Naive thymus-derived CD4-positive, alpha-beta T cell (primary cell): ENCODE data around the gene CTAG1B. TPM values are rescaled to one million over a fixed set of nuclear protein-coding genes. Genes with fewer than 3 reads are reported as not detected.
"Not testable (repeated sequence)": the region's sequence is repeated elsewhere in the genome, so short reads cannot be mapped to it uniquely, and the experiment has no call there.

Experiments used
- ATAC-seq: fragments of 150-1000 bp; cut with Tn5 transposase; 2 replicates; pipeline ENCODE4 v1.10.0; 2021; ENCODE audit warnings: mild to moderate bottlenecking, moderate library complexity
- CTCF ChIA-PET: fragments of 350-600 bp; sonication (Branson Sonifier 250); formaldehyde crosslinking; loops from one replicate; lab custom pipeline; 2021; ENCODE audit warnings: antibody characterized with exemption; lab: Charles Lee
- POLR2A ChIA-PET: fragments of 350-600 bp; sonication (Branson Sonifier 250); formaldehyde crosslinking; loops from one replicate; lab custom pipeline; 2021; ENCODE audit warnings: antibody characterized with exemption, inconsistent platforms; lab: Charles Lee
- DNase-seq, 9 donors: peaks; one replicate each; pipeline versions ENCODE4 v3.0.0 to v3.0.0-alpha.2; 2020 to 2022; ENCODE audit warnings: mixed read lengths in 1 of 9
- H3K27ac ChIP-seq: one replicate; pipeline ENCODE4 v1.7.0; 2013; ENCODE audit warnings: mild to moderate bottlenecking, low read depth, low read length, moderate library complexity
- H3K27me3 ChIP-seq, 2 donors: one replicate each; pipeline ENCODE4 v1.7.0; 2013; ENCODE audit warnings: low read length in 2 of 2, mild to moderate bottlenecking in 2 of 2, moderate library complexity in 2 of 2; ENCODE audit not compliant: control insufficient read depth in 2 of 2, insufficient read depth in 2 of 2
- H3K36me3 ChIP-seq, 3 experiments: 1 replicate in 2 of 3; 2 replicates in 1 of 3; pipeline ENCODE4 v1.7.0; 2013; ENCODE audit warnings: low read length in 3 of 3, mild to moderate bottlenecking in 3 of 3, moderate library complexity in 1 of 3; ENCODE audit not compliant: insufficient read depth in 3 of 3, control insufficient read depth in 2 of 3
- H3K4me1 ChIP-seq, 2 donors: one replicate each; pipeline ENCODE4 v1.7.0; 2013; ENCODE audit warnings: low read length in 2 of 2, mild to moderate bottlenecking in 2 of 2, moderate library complexity in 1 of 2; ENCODE audit not compliant: control insufficient read depth in 2 of 2, insufficient read depth in 2 of 2
- H3K4me3 ChIP-seq: 2 replicates; pipeline ENCODE4 v1.7.0; 2013; ENCODE audit warnings: mild to moderate bottlenecking, low read length
- H3K9me3 ChIP-seq, 3 experiments: 1 replicate in 2 of 3; 2 replicates in 1 of 3; pipeline ENCODE4 v1.7.0; 2013; ENCODE audit warnings: low read length in 3 of 3; ENCODE audit not compliant: control insufficient read depth in 2 of 3
- H3K27ac Mint-ChIP-seq, 9 donors: one replicate each; pipeline ENCODE4 v1.8.0; 2020 to 2022; ENCODE audit warnings: mixed read lengths in 9 of 9, mild to moderate bottlenecking in 8 of 9, moderate library complexity in 5 of 9, inconsistent platforms in 2 of 9
- H3K27me3 Mint-ChIP-seq, 5 donors: one replicate each; pipeline ENCODE4 v1.8.0; 2021 to 2022; ENCODE audit warnings: mixed read lengths in 5 of 5, mild to moderate bottlenecking in 1 of 5
- H3K36me3 Mint-ChIP-seq, 5 donors: one replicate each; pipeline ENCODE4 v1.8.0; 2020 to 2022; ENCODE audit warnings: mixed read lengths in 5 of 5, mild to moderate bottlenecking in 3 of 5, inconsistent platforms in 1 of 5
- H3K4me1 Mint-ChIP-seq, 7 donors: one replicate each; pipeline ENCODE4 v1.8.0; 2020 to 2022; ENCODE audit warnings: mixed read lengths in 7 of 7, mild to moderate bottlenecking in 3 of 7, inconsistent platforms in 1 of 7
- H3K4me3 Mint-ChIP-seq, 10 donors: one replicate each; pipeline ENCODE4 v1.8.0; 2020 to 2022; ENCODE audit warnings: mild to moderate bottlenecking in 10 of 10, mixed read lengths in 10 of 10, moderate library complexity in 6 of 10, inconsistent platforms in 2 of 10
- H3K9me3 Mint-ChIP-seq, 11 donors: one replicate each; pipeline ENCODE4 v1.8.0; 2020 to 2022; ENCODE audit warnings: mixed read lengths in 11 of 11, mild to moderate bottlenecking in 4 of 11, inconsistent platforms in 1 of 11, moderate library complexity in 1 of 11
- intact Hi-C, 2 donors: fragments of 100-400 bp; cut with micrococcal nuclease; formaldehyde crosslinking; loops; one replicate each; pipeline ENCODE4 v1.15.1; 2023
- polyA plus RNA-seq, 2 donors: library from polyadenylated mRNA; unstranded; fragments of 300-500 nt; fragmentation: Illumina TruSeq; gene quantifications; one replicate each; pipeline ENCODE4 v1.2.3, GENCODE V29; 2021
- total RNA-seq, 6 experiments: library from RNA in 5 of 6; stranded (reverse) in 5 of 6; gene quantifications; 1 replicate in 5 of 6; 2 replicates in 1 of 6; pipeline ENCODE4 v1.2.3 and lab custom pipeline; 2021 to 2026

Gene CTAG1B
- total RNA-seq (not detected), polyA plus RNA-seq (not detected), total RNA-seq (lab: John Stamatoyannopoulos, UW) (not detected)

DNA sequence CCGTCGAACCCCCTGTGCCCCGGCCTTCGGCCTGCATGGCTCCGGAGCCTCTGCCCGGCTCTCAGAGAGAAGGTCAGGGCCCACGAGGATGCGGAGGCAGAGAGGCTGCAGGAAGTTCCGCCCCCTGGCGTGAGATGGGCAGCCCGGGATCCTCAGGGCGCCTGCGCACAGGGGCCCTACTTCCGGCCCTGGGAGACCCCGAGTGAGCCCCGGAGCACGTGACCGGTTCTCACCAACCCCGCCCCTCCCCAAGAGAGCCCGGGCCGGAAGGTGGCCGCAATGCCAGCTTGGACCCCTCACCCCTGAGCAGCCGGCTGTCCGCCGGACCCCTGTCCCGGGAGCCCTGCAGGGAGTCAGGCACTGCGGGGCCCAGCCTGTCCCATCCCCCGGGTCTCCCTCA, at the start of gene CTAG1B:
Gene CTAG1B (minus strand): TSS at position 101 of the 400 bp plus-strand sequence. CDS start 64 bp downstream, at position 37.
- H3K27ac ChIP-seq, ATAC-seq, H3K4me1 ChIP-seq, CTCF ChIA-PET, H3K27me3 ChIP-seq, DNase-seq, H3K9me3 Mint-ChIP-seq, H3K27me3 Mint-ChIP-seq, H3K4me3 ChIP-seq, H3K27ac Mint-ChIP-seq, H3K4me3 Mint-ChIP-seq, H3K36me3 Mint-ChIP-seq, H3K4me1 Mint-ChIP-seq, intact Hi-C loops, POLR2A ChIA-PET, H3K9me3 ChIP-seq, H3K36me3 ChIP-seq: not testable (repeated sequence)

DNA sequence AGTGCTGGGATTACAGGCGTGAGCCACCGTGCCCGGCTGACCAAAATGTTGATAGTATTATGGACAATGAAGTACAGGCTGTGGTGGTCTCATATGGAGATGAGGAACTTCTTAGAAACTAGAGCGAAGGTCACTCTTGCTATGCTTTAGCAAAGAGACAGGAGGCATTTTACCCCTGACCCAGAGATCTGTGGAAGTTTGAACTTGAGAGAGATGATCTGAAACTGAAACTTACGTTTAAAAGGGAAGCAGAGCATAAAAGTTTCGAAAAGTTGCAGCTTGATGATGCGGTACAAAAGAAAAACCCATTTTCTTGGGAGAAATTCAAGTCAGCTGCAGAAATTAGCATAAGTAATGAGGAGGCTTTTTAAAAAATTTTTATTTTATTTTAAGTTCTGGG, 42.8 kb upstream of the CTAG1B start:
- Histone ChIP-seq H3K36me3 (no peaks in the 10 kb centered on the region), H3K4me1 (no peaks in the 10 kb centered on the region), H3K27ac (no peak overlapping the region), H3K27me3 (no peaks in the 10 kb centered on the region), H3K9me3 (no peaks in the 10 kb centered on the region), H3K4me3 (no peak overlapping the region)
- H3K4me3 Mint-ChIP-seq: no peak overlapping the region
- H3K36me3 Mint-ChIP-seq: peaks cover 0 to 5% (median 0%) of the 10 kb centered on the region in 5 donors
- no peak for DNase-seq
- intact Hi-C loops: no loop called here
- ATAC-seq: no peak
- ChIA-PET CTCF (no interaction called here), POLR2A (no interaction called here)
- H3K27ac Mint-ChIP-seq: no peak overlapping the region
- peaks cover 0 to 9% (median 0%) of the 10 kb centered on the region in 7 donors for H3K4me1 Mint-ChIP-seq
- peaks cover 0 to 5% (median 0%) of the 10 kb centered on the region in 5 donors for H3K27me3 Mint-ChIP-seq
- peaks cover 0 to 11% (median 0%) of the 10 kb centered on the region in 11 donors for H3K9me3 Mint-ChIP-seq

- H3K4me1 Mint-ChIP-seq: peaks cover 0 to 9% (median 0%) of the 10 kb centered on the region in 7 donors
- H3K27ac ChIP-seq: no peak overlapping the region
- peaks cover 0 to 3% (median 0%) of the 10 kb centered on the region in 5 donors for H3K36me3 Mint-ChIP-seq
- no peaks in the 10 kb centered on the region for H3K36me3 ChIP-seq
- H3K27me3 ChIP-seq: no peaks in the 10 kb centered on the region
- peaks cover 0 to 9% (median 0%) of the 10 kb centered on the region in 11 donors for H3K9me3 Mint-ChIP-seq
- intact Hi-C loops: no loop called here
- ChIA-PET POLR2A (no interaction called here), CTCF (no interaction called here)
- no peak overlapping the region for H3K27ac Mint-ChIP-seq
- H3K27me3 Mint-ChIP-seq: peaks cover 0 to 5% (median 0%) of the 10 kb centered on the region in 5 donors
- no peaks in the 10 kb centered on the region for H3K9me3 ChIP-seq
- no peak overlapping the region for H3K4me3 Mint-ChIP-seq
- H3K4me1 ChIP-seq: no peaks in the 10 kb centered on the region
- DNase-seq (no peak), ATAC-seq (no peak)
- H3K4me3 ChIP-seq: no peak overlapping the region
Measured at GRCh38 chrX:154661170-154661569, 42.1 kb upstream of the CTAG1B start.

DNA sequence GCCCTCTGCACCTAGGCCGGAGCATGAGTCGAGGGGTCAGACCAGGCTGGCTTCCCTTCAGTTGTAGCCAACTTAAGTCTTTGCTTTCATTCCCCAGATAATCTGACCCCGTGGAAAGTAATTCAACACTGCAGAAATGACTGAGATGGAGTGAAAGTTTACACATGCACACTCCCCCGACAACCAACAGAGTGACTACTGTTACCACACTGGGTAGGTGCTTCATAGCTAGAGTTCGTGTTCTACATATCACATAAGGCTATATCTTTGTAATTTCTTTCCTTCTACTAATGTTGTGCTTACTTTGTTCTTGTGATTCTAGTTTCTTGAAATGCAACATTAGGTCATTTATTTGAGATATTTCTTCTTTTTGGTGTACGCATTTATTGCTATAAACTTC, 41.5 kb upstream of the CTAG1B start:
- POLR2A ChIA-PET: no interaction called here
- intact Hi-C loops: no loop called here
- Mint-ChIP-seq H3K27me3 (peaks cover 0 to 1% (median 0%) of the 10 kb centered on the region in 5 donors), H3K4me3 (no peak overlapping the region), H3K4me1 (peaks cover 0 to 3% (median 0%) of the 10 kb centered on the region in 7 donors), H3K27ac (no peak overlapping the region), H3K36me3 (no peaks in the 10 kb centered on the region), H3K9me3 (peaks cover 0 to 7% (median 0%) of the 10 kb centered on the region in 11 donors)
- CTCF ChIA-PET: no interaction called here
- H3K36me3 ChIP-seq: no peaks in the 10 kb centered on the region
- no peak overlapping the region for H3K4me3 ChIP-seq
- DNase-seq (no peak), ATAC-seq (no peak)
- H3K4me1 ChIP-seq: no peaks in the 10 kb centered on the region
- no peaks in the 10 kb centered on the region for H3K27me3 ChIP-seq
- H3K9me3 ChIP-seq: no peaks in the 10 kb centered on the region
- H3K27ac ChIP-seq: no peak overlapping the region

DNA sequence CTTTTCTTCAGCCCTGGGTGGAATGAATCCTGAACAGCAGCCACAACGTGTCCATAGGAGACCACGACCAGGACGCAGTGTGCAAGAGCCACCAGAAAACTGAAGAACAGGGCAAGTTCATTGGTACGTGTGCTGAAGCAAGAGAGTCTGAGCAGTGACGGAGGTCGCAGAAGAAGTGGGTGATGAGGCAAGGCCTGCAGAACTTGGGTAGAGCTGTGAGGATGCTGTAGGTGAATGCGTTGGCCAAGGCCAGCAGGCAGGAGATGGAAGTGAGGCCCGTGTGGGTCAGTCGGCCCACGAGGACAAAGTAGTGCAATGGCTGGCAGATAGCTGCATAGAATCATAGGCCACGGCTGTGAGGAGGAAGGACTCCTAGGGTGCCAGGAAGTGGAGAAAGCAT, 39.9 kb upstream of the CTAG1B start:
- H3K27ac Mint-ChIP-seq: no peak overlapping the region
- Histone ChIP-seq H3K9me3 (no peaks in the 10 kb centered on the region), H3K27me3 (no peaks in the 10 kb centered on the region), H3K4me3 (no peak overlapping the region), H3K27ac (no peak overlapping the region), H3K4me1 (no peaks in the 10 kb centered on the region), H3K36me3 (no peaks in the 10 kb centered on the region)
- ChIA-PET CTCF (no interaction called here), POLR2A (no interaction called here)
- DNase-seq: no peak
- intact Hi-C loops: no loop called here
- no peak overlapping the region for H3K4me3 Mint-ChIP-seq
- no peaks in the 10 kb centered on the region for H3K36me3 Mint-ChIP-seq
- ATAC-seq: no peak
- peaks cover 0 to 7% (median 0%) of the 10 kb centered on the region in 11 donors for H3K9me3 Mint-ChIP-seq
- no peaks in the 10 kb centered on the region for H3K27me3 Mint-ChIP-seq
- peaks cover 0 to 3% (median 0%) of the 10 kb centered on the region in 7 donors for H3K4me1 Mint-ChIP-seq

GRCh38 chrX:154658187-154658586, 39.1 kb upstream of the CTAG1B start:
- intact Hi-C loops: no loop called here
- Mint-ChIP-seq H3K27ac (no peak overlapping the region), H3K9me3 (peaks cover 0 to 3% (median 0%) of the 10 kb centered on the region in 11 donors), H3K36me3 (no peaks in the 10 kb centered on the region), H3K27me3 (no peaks in the 10 kb centered on the region), H3K4me1 (peaks cover 0 to 3% (median 0%) of the 10 kb centered on the region in 7 donors), H3K4me3 (no peak overlapping the region)
- H3K27me3 ChIP-seq: no peaks in the 10 kb centered on the region
- H3K4me1 ChIP-seq: no peaks in the 10 kb centered on the region
- no peaks in the 10 kb centered on the region for H3K36me3 ChIP-seq
- no peak overlapping the region for H3K4me3 ChIP-seq
- H3K27ac ChIP-seq: no peak overlapping the region
- ChIA-PET POLR2A (no interaction called here), CTCF (no interaction called here)
- DNase-seq (no peak), ATAC-seq (no peak)
- no peaks in the 10 kb centered on the region for H3K9me3 ChIP-seq

- POLR2A ChIA-PET: no interaction called here
- intact Hi-C loops: no loop called here
Measured at GRCh38 chrX:154657226-154657805, 38.2 kb upstream of the CTAG1B start.

More at GRCh38 chrX:154657226-154657805, 38.2 kb upstream of the CTAG1B start:
- ATAC-seq (no peak), DNase-seq (no peak)
- H3K27ac Mint-ChIP-seq: no peak overlapping the region
- Histone ChIP-seq H3K4me1 (no peaks in the 10 kb centered on the region), H3K4me3 (no peak overlapping the region), H3K36me3 (no peaks in the 10 kb centered on the region), H3K27ac (no peak overlapping the region), H3K27me3 (no peaks in the 10 kb centered on the region), H3K9me3 (no peaks in the 10 kb centered on the region)
- H3K27me3 Mint-ChIP-seq: no peaks in the 10 kb centered on the region
- peaks cover 0 to 3% (median 0%) of the 10 kb centered on the region in 7 donors for H3K4me1 Mint-ChIP-seq
- H3K4me3 Mint-ChIP-seq: no peak overlapping the region
- CTCF ChIA-PET: no interaction called here
- peaks cover 0 to 3% (median 0%) of the 10 kb centered on the region in 11 donors for H3K9me3 Mint-ChIP-seq
- H3K36me3 Mint-ChIP-seq: no peaks in the 10 kb centered on the region
